Sigmoid colon (tissue), 7 donors: ENCODE results near the gene CDHR2. TPM values are rescaled to one million over a fixed set of nuclear protein-coding genes. Genes with fewer than 3 reads are reported as not detected.

Source experiments
- DNase-seq: peaks from one replicate; pipeline ENCODE4 v3.0.0-alpha.2; 2019
- H3K27ac ChIP-seq, 4 donors: fragments of 200-600 bp; sonication (generic); one replicate each; pipeline ENCODE4 v1.5.1; 2016 to 2019; ENCODE audit warnings: mild to moderate bottlenecking in 1 of 4
- H3K27me3 ChIP-seq, 3 donors: fragments of 200-600 bp; sonication (generic); one replicate each; pipeline ENCODE4 v1.5.1; 2019; ENCODE audit warnings: mild to moderate bottlenecking in 1 of 3
- H3K36me3 ChIP-seq, 4 donors: fragments of 200-600 bp; sonication (generic); one replicate each; pipeline ENCODE4 v1.5.1; 2016 to 2019
- H3K4me1 ChIP-seq, 4 donors: fragments of 200-600 bp; sonication (generic); one replicate each; pipeline ENCODE4 v1.5.1; 2017 to 2019
- H3K4me3 ChIP-seq, 4 donors: fragments of 200-600 bp; sonication (generic); one replicate each; pipeline ENCODE4 v1.5.1; 2017 to 2019; ENCODE audit warnings: mild to moderate bottlenecking in 2 of 4, moderate library complexity in 1 of 4
- H3K9me3 ChIP-seq, 4 donors: fragments of 200-600 bp in 3 of 4; sonication (generic) in 3 of 4; one replicate each; pipeline versions ENCODE4 v1.5.1 to v1.6.1; 2013 to 2019
- CTCF ChIP-seq, 4 experiments: fragments of 450-650 bp in 3 of 4; fragments of 200-600 bp in 1 of 4; IDR thresholded peaks; one replicate each; pipeline ENCODE4 v1.5.1; 2016 to 2019; ENCODE audit warnings: antibody characterized with exemption in 4 of 4, mild to moderate bottlenecking in 3 of 4, moderate library complexity in 2 of 4
- EP300 ChIP-seq, 4 donors: sonication (generic); formaldehyde crosslinking; IDR thresholded peaks; one replicate each; pipeline ENCODE4 v1.6.1; 2017; ENCODE audit warnings: antibody characterized with exemption in 4 of 4
- POLR2A ChIP-seq, 2 donors: fragments of 450-650 bp; IDR thresholded peaks; one replicate each; pipeline ENCODE4 v1.6.1; 2016; ENCODE audit warnings: antibody characterized with exemption in 2 of 2, mild to moderate bottlenecking in 2 of 2, moderate library complexity in 2 of 2
- POLR2AphosphoS5 ChIP-seq, 4 donors: sonication (generic); formaldehyde crosslinking; IDR thresholded peaks; one replicate each; pipeline ENCODE4 v1.6.1; 2017; ENCODE audit warnings: antibody characterized with exemption in 4 of 4
- WGBS, 2 donors: extraction: QIAGEN DNeasy Blood & Tissue Kit; methylation state at CpG; one replicate each; pipeline ENCODE4 v1.1.7; 2013; 5-methylcytosine and 5-hydroxymethylcytosine counted together
- intact Hi-C: fragments of 100-400 bp; cut with DNase I; formaldehyde crosslinking; loops from one replicate; pipeline ENCODE4 v1.15.1; 2023
- polyA plus RNA-seq, 3 donors: library from polyadenylated mRNA; stranded (reverse); fragments of 200-250 nt; gene quantifications; one replicate each; pipeline ENCODE4 v1.2.3, GENCODE V29; 2013
- total RNA-seq, 4 donors: library from RNA; depleted of rRNA; stranded (reverse); fragments of >200 nt; gene quantifications; one replicate each; pipeline ENCODE4 v1.1.0, GENCODE V29; 2016
- donor health status: healthy with polysubstance abuse.
- donor health status: Bipolar disorder and iron deficiency.
- donor health status: healthy.

Gene CDHR2
- total and polyA plus RNA-seq, 7 donors: 0.71 to 57.9 (median 9.6) TPM; not detected in 2

DNA sequence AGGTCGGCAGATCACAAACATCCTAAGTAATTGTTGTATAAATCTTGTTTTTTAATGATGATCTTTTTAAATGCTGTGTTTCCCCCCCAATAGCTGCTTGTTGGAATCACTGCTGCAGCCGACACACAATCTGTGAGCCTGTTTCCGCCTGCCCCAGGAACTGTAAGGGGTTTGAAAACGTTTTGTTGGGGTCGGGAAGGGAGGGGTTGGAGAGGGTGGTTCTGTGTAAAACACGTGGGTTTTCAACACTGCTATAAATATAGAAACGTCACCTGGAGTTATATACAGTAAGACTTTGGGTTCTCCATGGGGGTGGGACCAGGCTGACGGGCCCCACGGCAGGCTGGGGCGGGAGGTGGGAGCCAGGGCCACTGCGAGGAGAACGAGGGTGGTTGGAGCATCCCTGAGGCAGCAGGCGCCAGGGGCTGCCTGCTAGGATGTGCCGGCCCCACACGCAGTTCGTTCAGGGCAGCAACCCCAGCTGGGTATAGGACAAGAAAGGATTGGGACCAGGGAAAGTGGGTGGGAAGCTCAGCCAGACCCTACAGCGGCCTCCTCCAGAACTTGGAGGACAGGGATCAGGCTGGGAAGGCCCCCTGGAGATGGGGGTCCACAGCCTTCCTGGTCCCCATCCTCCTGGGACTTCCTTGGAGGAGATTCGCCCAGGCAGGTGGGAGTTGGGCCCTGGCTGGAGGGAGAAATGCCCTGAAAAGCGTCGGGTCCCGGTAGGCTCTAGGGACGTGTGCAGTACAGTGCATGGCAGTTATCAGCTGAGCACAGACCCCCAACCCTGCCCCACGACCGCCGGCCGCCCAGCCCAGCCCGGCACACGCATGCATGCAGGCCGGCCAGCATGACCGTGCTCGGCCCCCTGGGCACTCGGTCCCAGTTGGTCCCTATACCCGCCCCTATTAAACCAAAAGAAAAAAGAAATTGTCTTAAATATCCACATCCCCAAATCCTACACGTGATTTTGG, 21.6 kb upstream of the CDHR2 start:
- H3K36me3 ChIP-seq: peaks cover 32 to 55% (median 41%) of the 10 kb centered on the region in 4 donors
- no peaks in the 10 kb centered on the region for H3K9me3 ChIP-seq
- peaks cover 0 to 28% (median 22%) of the 10 kb centered on the region in 4 donors for H3K4me1 ChIP-seq
- 85 to 86% methylated on average over 34 of the region's 34 CpGs for WGBS, 2 donors
- H3K27me3 ChIP-seq: no peaks in the 10 kb centered on the region
- no peak overlapping the region for H3K27ac ChIP-seq
- intact Hi-C loops: no loop called here
- no peak for DNase-seq
- no peak overlapping the region for H3K4me3 ChIP-seq
- TF ChIP-seq EP300 (IDR thresholded peaks at IDR 0.05): no peak
- no peak for TF ChIP-seq POLR2AphosphoS5 (IDR thresholded peaks at IDR 0.05)
- TF ChIP-seq POLR2A (IDR thresholded peaks at IDR 0.05): no peak
- TF ChIP-seq CTCF (IDR thresholded peaks at IDR 0.05): no peak

GRCh38 chr5:176528301-176528700, 20.8 kb upstream of the CDHR2 start:
- H3K36me3 ChIP-seq: peaks cover 32 to 55% (median 41%) of the 10 kb centered on the region in 4 donors
- DNase-seq: no peak
- intact Hi-C loops: no loop called here

GRCh38 chr5:176528761-176529115, 20.4 kb upstream of the CDHR2 start:
- Histone ChIP-seq H3K4me3 (no peak overlapping the region), H3K27me3 (no peaks in the 10 kb centered on the region), H3K27ac (no peak overlapping the region), H3K4me1 (peaks cover 0 to 40% (median 33%) of the 10 kb centered on the region in 4 donors), H3K9me3 (no peaks in the 10 kb centered on the region), H3K36me3 (peaks cover 32 to 55% (median 41%) of the 10 kb centered on the region in 4 donors)
- intact Hi-C loops: no loop called here
- TF ChIP-seq EP300 (IDR thresholded peaks at IDR 0.05) (no peak), CTCF (IDR thresholded peaks at IDR 0.05) (no peak), POLR2AphosphoS5 (IDR thresholded peaks at IDR 0.05) (no peak), POLR2A (IDR thresholded peaks at IDR 0.05) (no peak)
- DNase-seq: no peak
- WGBS, 2 donors: 71 to 74% methylated on average over 17 of the region's 17 CpGs

More at GRCh38 chr5:176528301-176528700, 20.8 kb upstream of the CDHR2 start:
- no peak overlapping the region for H3K4me3 ChIP-seq
- no peaks in the 10 kb centered on the region for H3K9me3 ChIP-seq
- 88 to 89% methylated on average over 11 of the region's 11 CpGs for WGBS, 2 donors
- TF ChIP-seq POLR2A (IDR thresholded peaks at IDR 0.05): no peak
- TF ChIP-seq POLR2AphosphoS5 (IDR thresholded peaks at IDR 0.05): no peak
- TF ChIP-seq CTCF (IDR thresholded peaks at IDR 0.05): no peak
- TF ChIP-seq EP300 (IDR thresholded peaks at IDR 0.05): no peak
- H3K27ac ChIP-seq: no peak overlapping the region
- H3K4me1 ChIP-seq: peaks cover 0 to 35% (median 29%) of the 10 kb centered on the region in 4 donors
- H3K27me3 ChIP-seq: no peaks in the 10 kb centered on the region

- WGBS, 2 donors: 84 to 93% methylated on average over 26 of the region's 26 CpGs
- intact Hi-C loops: no loop called here
- DNase-seq: no peak
- no peak overlapping the region for H3K4me3 ChIP-seq
- TF ChIP-seq EP300 (IDR thresholded peaks at IDR 0.05): no peak
- no peak for TF ChIP-seq CTCF (IDR thresholded peaks at IDR 0.05)
- no peak for TF ChIP-seq POLR2A (IDR thresholded peaks at IDR 0.05)
- no peak for TF ChIP-seq POLR2AphosphoS5 (IDR thresholded peaks at IDR 0.05)
- no peaks in the 10 kb centered on the region for H3K9me3 ChIP-seq
- no peak overlapping the region for H3K27ac ChIP-seq
- peaks cover 0 to 45% (median 38%) of the 10 kb centered on the region in 4 donors for H3K4me1 ChIP-seq
- no peaks in the 10 kb centered on the region for H3K27me3 ChIP-seq
- H3K36me3 ChIP-seq: peaks cover 32 to 55% (median 41%) of the 10 kb centered on the region in 4 donors
These were observed 19.9 kb upstream of the CDHR2 start for GRCh38 chr5:176529116-176529740.
